Left cardiac atrium (tissue), 4 donors: ENCODE data around the gene MARCHF3. TPM values are rescaled to one million over a fixed set of nuclear protein-coding genes. Genes with fewer than 3 reads are reported as not detected.

Experiments
- ATAC-seq, 2 donors: fragments of 200-7000 bp; cut with Tn5 transposase; one replicate each; pipeline ENCODE4 v1.9.1; 2020; ENCODE audit warnings: mild to moderate bottlenecking in 2 of 2, moderate library complexity in 2 of 2
- DNase-seq: peaks from one replicate; pipeline ENCODE4 v3.0.0-alpha.2; 2020
- intact Hi-C, 2 donors: fragments of 100-400 bp; cut with DNase I; formaldehyde crosslinking; loops; one replicate each; pipeline versions ENCODE4 v1.14.1 to v1.15.1; 2022 to 2023
- total RNA-seq, 2 donors: library from RNA; stranded (reverse); fragmentation: NEBNext Ultra II Directional; extraction: Animal tissue kit (Norgen Biotek cat#: 25700); gene quantifications; one replicate each; pipeline ENCODE4 v1.2.1, GENCODE V29; 2021
- donor health status: DM: no; HTN: yes; CAD: no.
- donor health status: DM: no; HTN: yes; CAD: no; lungs with severe emphysema.
- donor health status: DM: yes; HTN: yes; CAD: no.
- donor health status: Dilated cardiomyopathy.

MARCHF3 gene
- total RNA-seq, 2 donors from 2014 or later = 17.4 to 23.8 TPM

GRCh38 chr5:126941403-126941802 lies 89.0 kb downstream of the MARCHF3 start:
- ATAC-seq = no peak
- intact Hi-C loops = no loop called here
- DNase-seq = no peak

DNA sequence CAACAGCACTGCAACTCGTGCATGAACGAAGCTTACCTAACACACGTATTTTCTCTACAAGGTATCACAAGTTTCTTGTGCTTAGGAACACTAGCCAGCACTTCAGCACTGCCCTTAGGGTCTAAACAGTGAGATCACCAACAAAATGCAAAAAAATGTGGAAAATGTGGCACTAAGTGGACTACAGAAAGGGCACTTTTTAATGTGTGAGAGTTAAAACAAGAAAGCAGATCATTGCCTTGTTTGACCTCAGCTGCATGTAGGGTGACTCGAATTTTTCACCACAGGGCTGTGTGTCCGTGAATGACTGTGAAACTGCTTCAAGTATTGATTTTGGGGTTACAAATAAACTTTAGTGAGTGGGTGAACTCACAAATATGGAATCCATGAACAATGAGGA lies 90.5 kb downstream of the MARCHF3 start:
- DNase-seq = no peak
- intact Hi-C loops = no loop called here
- no peak for ATAC-seq

DNA sequence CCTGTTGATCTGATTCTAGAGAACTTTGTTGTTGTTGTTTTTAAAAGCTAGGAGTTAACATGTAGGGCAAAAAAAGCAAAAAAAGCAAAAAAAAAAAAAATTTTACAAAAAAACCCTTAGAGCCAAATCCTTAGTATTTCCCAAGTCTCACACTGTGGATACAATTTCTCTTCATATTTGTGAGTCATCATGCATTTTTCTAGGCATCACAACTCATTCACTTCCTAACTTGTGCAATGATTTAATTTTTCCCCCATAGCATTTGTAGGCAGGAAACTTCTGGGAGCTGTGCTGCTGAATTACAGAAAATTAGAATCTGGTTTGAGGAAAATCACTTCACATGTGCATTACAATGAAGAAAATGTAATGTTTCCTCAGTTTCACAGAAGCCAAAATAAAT lies 91.9 kb downstream of the MARCHF3 start:
- peak in 1 of 2 donors; percentile 89 for ATAC-seq
- intact Hi-C loops = no loop called here
- no peak for DNase-seq

DNA sequence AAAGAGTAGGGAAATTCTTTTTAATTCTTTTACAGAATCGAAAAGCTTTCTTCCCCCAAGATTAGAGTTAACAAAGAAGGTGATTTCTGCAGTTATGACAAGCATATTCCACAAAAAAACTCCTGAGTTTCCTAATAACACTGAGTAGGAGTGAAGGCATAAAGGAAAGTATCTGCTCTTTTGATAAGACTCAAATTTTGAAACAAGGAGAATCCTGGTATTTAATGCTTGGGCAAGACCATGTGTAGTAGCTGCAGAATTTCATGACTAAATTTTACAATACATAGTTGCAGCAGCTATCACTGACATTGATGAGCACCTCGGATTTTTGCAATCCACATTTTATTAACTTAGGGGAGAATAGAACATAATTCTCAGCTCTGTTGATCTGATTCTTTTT lies 92.6 kb downstream of the MARCHF3 start:
- intact Hi-C loops = no loop called here
- peak in 1 of 2 donors; percentile 89 for ATAC-seq
- DNase-seq = no peak

- DNase-seq = no peak
- intact Hi-C loops = no loop called here
- no peak for ATAC-seq
Observed at GRCh38 chr5:126936775-126937418, 93.5 kb downstream of the MARCHF3 start.

DNA sequence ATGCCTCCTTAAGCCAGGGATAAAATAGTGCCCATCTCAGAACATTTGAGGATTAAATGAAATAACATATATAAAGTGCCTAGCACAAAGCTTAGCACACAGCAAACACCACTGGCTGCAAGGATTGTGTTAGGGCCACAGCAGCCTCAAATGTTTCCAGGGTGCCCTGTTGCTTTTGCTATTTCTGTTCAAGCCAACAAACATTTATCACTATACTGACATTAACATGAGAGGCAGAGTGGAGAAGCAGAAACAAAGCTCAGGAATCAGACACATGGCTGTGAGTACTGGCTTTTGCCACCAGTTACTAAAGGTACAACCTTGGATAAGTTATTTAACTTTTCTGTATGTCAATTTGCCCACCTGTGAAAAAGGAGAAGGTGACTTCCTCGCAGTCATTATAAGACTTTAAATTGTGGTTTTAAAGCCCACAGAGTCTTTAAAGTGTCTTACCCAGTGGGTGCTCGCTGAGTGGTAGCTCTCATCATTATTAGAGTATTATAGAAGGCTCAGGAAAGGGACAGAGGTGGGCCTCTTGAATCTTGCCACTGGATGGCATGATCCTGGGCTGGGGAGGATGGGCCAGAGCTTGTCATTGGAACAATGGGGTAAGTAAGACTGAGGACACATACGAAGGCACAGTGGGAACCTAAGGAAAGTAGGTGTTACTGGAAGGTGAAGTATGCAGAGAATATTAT lies 98.2 kb downstream of the MARCHF3 start:
- intact Hi-C loops = no loop called here
- DNase-seq (no peak), ATAC-seq (no peak)

DNA sequence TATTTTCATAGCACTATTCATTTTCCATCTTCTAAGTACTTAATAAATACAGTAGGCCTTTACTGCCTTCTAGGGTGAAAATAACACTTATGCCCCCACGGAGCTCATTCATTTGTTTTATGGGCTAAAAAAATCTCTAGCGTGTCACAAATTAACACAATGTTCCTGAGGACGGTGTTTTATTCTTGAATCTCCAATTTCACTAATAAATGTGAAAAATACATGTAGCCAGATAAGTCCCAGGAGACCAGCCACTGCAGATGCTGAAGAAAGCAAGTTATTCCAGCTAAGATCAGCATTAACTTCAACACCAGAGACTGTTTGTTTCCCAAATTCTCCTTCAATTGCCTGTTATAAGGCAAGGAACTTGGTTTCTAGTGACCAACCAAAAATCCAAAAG lies 102.3 kb downstream of the MARCHF3 start:
- ATAC-seq (no peak), DNase-seq (no peak)
- intact Hi-C loops = no loop called here

DNA sequence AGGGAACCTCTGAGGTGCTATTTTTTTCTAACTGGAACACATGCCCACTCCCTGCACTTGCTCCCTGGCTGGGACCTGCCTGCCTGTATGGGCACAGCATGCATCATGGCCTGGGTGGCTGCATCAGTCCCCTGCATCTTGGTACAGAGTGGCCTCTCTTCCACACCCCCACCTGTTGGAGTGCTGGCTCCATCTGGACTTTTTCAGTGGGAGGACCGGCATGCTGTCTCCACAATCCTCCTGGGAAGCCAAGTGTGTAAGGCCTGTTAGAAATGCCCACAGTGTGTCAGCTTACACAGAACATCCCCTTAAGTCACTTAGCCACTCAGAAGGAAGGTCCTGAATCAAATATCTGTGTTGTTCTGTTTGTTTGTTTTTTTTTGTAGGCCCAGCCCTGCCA lies 102.9 kb downstream of the MARCHF3 start:
- intact Hi-C loops = no loop called here
- ATAC-seq (no peak), DNase-seq (no peak)

DNA sequence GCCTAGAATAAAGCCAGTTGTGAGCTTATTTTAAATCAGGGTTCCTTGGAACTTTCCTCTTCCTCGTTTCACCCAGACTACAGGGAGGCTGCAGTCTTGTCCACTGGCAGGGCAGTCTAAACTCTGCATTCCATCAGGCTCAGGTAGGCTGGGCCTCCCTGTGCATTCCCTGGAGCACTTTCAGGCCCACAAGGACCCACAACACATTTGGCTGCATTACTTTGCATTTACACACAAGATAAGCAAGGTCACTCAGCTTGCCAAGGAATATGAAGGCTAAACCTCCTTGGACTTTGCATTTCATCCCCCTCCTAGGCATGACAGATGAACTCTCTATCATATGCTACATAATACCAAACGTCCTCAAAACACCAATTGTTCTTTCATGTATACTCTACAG lies 104.2 kb downstream of the MARCHF3 start:
- intact Hi-C loops = no loop called here
- no peak for DNase-seq
- ATAC-seq = no peak

DNA sequence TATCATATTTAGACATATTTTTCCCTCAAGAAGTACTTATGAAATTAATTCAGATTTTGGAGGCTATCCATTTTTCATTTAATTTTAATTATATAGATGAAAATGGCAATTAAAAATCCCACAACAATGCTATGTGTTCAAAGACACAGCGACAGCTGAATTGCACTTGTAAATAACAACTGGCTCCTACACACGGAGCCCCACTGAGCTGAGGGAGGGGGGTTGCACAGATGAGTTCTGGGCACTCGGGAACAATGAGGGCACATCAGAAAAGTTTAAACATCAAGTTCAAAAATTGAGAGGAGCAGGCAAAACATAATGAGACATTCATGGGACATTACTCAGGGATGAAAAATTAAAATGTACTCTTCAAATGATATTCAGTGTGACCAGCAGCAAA lies 104.9 kb downstream of the MARCHF3 start:
- ATAC-seq (no peak), DNase-seq (no peak)
- intact Hi-C loops = no loop called here

DNA sequence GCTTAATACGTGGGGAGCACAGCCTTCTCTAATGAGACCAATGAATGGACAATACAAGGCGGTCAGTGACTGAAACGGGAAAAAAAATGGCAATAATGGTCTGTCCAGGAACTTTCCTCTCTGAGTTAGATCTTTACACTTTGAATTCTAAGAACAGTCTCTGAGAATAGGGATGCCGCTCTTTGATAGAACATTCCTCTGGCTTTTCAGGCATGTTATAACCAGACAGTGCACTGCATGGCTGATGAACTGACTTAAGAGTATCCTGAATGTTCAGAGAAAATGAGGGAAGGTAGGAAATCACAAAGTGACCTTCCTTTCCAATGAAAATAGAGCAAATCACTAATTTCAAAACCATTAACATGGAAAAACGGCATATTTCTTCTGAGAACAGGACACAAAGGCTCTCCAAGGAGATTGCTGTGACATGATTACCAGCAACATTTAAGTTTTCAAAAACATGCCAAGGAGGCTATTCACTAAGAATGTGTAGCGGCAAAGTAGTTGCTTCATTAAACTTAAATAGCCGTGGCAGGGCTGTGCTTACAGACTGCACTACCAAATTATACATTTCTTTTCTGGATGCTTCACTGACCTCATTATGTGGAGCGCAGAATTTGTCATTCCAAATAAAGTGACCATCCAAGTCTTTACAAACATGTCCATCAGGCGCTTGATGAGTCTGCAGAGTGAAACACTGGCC lies 105.9 kb downstream of the MARCHF3 start:
- no peak for DNase-seq
- ATAC-seq = no peak
- intact Hi-C loops = no loop called here

GRCh38 chr5:126921241-126922091 lies 108.9 kb downstream of the MARCHF3 start:
- DNase-seq (no peak), ATAC-seq (peak in 1 of 2 donors; percentile 3)
- intact Hi-C loops = no loop called here

- DNase-seq = peak; percentile 36
- peak; percentile 80 to 88 for ATAC-seq
- intact Hi-C loops = no loop called here
Observed at GRCh38 chr5:126920291-126920690, 110.1 kb downstream of the MARCHF3 start.

DNA sequence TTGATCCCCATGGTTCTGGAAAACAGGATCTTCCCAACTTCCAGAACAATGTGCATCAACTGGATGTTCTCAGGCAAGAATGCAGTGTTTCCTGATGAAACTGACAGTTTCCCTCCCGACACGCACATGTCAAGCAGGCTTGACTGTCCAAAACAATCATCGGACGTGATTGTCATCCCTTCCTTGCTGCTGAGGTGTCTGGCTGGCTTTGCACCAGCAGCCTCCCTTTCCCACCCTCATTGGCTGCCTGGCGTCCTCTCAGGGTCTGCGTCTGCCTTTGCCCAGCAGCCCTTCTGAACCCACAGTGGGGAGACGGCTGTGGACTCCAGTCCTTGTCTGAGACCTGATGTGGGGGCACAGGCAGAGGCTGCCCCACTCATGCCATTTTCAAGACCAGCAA lies 110.8 kb downstream of the MARCHF3 start:
- DNase-seq (no peak), ATAC-seq (peak; percentile 52 to 64)
- intact Hi-C loops = loop anchor here in 1 of 2 donors (5.0 kb wide), 1 partner anchor 113 kb away; the partner anchor contains the start of gene MARCHF3

DNA sequence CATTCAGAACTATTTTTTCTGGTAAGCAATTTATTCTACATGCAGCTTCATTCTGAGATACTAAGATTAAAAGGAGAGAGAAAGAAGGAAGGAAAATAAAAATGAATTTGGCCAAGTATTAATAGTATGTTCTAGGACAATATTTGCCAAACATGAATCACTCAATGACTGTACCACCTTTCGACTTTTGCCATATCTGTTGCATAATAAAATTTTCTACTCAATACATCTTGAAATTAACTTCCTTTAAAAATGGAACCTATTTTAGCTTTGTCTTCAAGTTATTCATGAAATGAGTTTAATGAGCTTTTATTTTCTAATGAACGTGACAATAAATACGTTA lies 111.8 kb downstream of the MARCHF3 start:
- intact Hi-C loops = loop anchor here in 1 of 2 donors (5.0 kb wide), 1 partner anchor 114 kb away; the partner anchor contains the start of gene MARCHF3
- DNase-seq = no peak
- no peak for ATAC-seq

DNA sequence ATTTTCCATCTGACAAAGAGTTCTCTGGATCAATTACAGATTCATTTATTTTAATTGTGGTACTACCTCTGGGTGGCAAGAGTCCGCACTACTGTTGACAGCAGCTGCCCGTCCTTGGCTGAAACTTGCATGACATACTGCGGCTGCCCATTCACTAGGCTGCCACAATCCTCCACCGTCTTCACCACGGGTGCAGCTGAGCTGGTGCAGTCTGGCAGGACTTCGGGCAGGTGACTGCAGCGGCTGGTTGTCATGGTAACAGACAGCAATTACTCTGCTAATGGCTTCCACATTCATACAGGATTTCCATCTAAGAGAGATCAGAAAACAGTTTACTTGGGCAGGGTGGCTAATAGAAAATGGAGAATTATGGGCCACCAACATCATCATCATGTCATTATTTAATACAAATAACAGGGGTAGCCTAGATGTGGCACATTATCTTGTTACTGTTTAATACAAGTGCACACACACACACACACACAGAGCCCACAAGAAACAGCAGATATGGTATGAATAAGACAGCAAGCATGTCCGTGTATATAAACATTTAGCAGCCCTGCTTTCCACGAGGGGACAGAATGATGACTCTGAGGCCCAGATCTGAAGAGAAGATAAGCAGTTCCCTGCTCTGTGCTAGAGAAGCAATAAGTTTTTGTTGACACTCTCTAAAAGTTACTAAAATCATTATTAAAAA lies 112.3 kb downstream of the MARCHF3 start:
- intact Hi-C loops = loop anchor here in 1 of 2 donors (5.0 kb wide), 1 partner anchor 114 kb away; the partner anchor contains the start of gene MARCHF3
- no peak for ATAC-seq
- no peak for DNase-seq

DNA sequence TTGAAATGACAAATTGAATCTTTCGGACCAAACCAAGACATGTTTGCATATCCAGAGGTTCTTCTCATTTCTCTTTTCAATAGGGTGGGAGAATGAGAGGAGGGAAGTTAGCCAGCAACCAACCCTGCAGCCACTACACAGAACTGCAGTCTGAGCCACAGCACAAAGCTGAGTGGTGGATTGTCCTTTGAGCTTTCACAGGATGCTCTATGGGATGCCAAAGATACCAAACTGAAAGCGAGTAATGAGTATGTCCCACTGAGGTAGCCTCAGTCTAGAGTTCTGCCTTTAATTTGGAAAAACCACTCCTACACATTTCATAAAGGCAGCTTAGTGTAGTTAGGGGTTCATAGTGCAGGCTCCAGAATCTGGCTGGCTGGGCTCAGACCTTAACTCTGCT lies 114.9 kb downstream of the MARCHF3 start:
- intact Hi-C loops = loop anchor here in 1 of 2 donors (5.0 kb wide), 1 partner anchor 117 kb away; the partner anchor contains the start of gene MARCHF3
- ATAC-seq (no peak), DNase-seq (no peak)

DNA sequence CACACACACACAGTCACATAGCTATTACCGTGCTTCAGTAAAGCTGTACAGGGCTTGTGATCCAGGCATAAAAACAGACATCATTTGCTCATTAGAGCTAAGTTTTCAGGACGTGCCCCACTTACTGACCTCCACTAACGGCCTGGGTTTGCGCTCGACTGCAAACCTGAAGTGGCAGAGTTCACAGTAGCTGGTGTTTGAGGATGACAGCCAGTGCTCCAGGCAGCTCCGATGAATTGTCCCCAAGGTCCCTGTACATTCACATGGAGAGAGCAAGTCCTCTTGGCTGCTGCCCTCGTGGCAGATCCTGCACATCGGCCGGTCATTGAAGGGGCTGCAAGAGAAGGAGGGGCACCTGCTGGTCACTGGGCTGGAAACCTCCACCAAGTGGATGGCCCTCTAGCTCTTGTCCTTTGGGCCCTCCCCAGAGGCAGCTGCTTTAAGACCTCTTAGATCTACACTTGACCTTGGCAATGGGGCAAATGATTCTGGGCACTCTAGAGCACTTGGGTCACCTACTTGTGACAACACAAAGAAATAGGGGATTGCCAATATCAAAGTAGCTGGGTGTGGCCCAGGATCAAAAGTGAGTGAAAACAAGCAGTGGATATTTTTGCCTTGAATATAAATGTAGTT lies 115.4 kb downstream of the MARCHF3 start:
- ATAC-seq (peak; percentile 26 to 61), DNase-seq (no peak)
- intact Hi-C loops = loop anchor here in 1 of 2 donors (5.0 kb wide), 1 partner anchor 117 kb away; the partner anchor contains the start of gene MARCHF3
